Calu3 (cell line): ENCODE data around the gene ZBTB25. TPM values are rescaled to one million over a fixed set of nuclear protein-coding genes. Genes with fewer than 3 reads are reported as not detected.

Experiments
- BruUV-seq: library from RNA; stranded (reverse); fragments of 400-500 nt; replicated peaks from 2 replicates; lab custom pipeline; 2021; lab: Mats Ljungman, UMichigan
- CTCF ChIA-PET: fragments of 300-600 bp; sonication (Branson Sonifier 250); formaldehyde crosslinking; loops from one replicate; lab custom pipeline; 2022; ENCODE audit warnings: antibody characterized with exemption; lab: Charles Lee
- DNase-seq: peaks from one replicate; pipeline ENCODE4 v3.0.0; 2022
- H3K27ac Mint-ChIP-seq: one replicate; pipeline ENCODE4 v1.8.0; 2022; ENCODE audit warnings: mixed read lengths; ENCODE audit not compliant: unreplicated experiment
- H3K27me3 Mint-ChIP-seq: one replicate; pipeline ENCODE4 v1.8.0; 2022; ENCODE audit warnings: mixed read lengths; ENCODE audit not compliant: unreplicated experiment
- H3K36me3 Mint-ChIP-seq: one replicate; pipeline ENCODE4 v1.8.0; 2022; ENCODE audit warnings: mild to moderate bottlenecking, moderate library complexity, mixed read lengths; ENCODE audit not compliant: insufficient read depth, unreplicated experiment
- H3K4me1 Mint-ChIP-seq: one replicate; pipeline ENCODE4 v1.8.0; 2022; ENCODE audit warnings: mild to moderate bottlenecking, low read depth, mixed read lengths; ENCODE audit not compliant: unreplicated experiment
- H3K4me3 Mint-ChIP-seq: one replicate; pipeline ENCODE4 v1.8.0; 2022; ENCODE audit warnings: mild to moderate bottlenecking, low read depth, moderate library complexity, mixed read lengths; ENCODE audit not compliant: unreplicated experiment
- H3K9me3 Mint-ChIP-seq: one replicate; pipeline ENCODE4 v1.8.0; 2022; ENCODE audit warnings: low read depth, mixed read lengths; ENCODE audit not compliant: unreplicated experiment
- CTCF ChIP-seq: fragments of 200-600 bp; IDR thresholded peaks from one replicate; pipeline ENCODE4 v1.8.0; 2022; ENCODE audit warnings: antibody characterized with exemption; ENCODE audit not compliant: unreplicated experiment
- intact Hi-C: fragments of 100-400 bp; cut with micrococcal nuclease; formaldehyde crosslinking; loops from one replicate; pipeline ENCODE4 v1.10.0; 2022; ENCODE audit not compliant: unreplicated experiment
- total RNA-seq: library from RNA; stranded (reverse); gene quantifications from 2 replicates; pipeline ENCODE4 v1.2.3, GENCODE V29; 2022

Gene ZBTB25
- total RNA-seq, 1 experiment from 2014 or later, result 11.3 TPM

- DNase-seq, result no peak
- no TSS peak for BruUV-seq
- TF ChIP-seq CTCF, result no peak
- H3K27ac Mint-ChIP-seq, result no peak overlapping the region
- H3K27me3 Mint-ChIP-seq, result no peaks in the 10 kb centered on the region
- intact Hi-C loops, result no loop called here
- peaks cover 34% of the 10 kb centered on the region for H3K36me3 Mint-ChIP-seq
- H3K4me1 Mint-ChIP-seq, result peaks cover 39% of the 10 kb centered on the region
- H3K4me3 Mint-ChIP-seq, result no peak overlapping the region
- no peaks in the 10 kb centered on the region for H3K9me3 Mint-ChIP-seq
- CTCF ChIA-PET, result interaction anchor here (0.5 to 1.7 kb wide), 2 partner anchors 9 to 124 kb away, joined by 3 to 6 read pairs; no protein-coding TSS in a partner anchor
Measured at GRCh38 chr14:64509036-64509435, 5.4 kb upstream of the ZBTB25 start.

GRCh38 chr14:64508215-64508776 lies 4.7 kb upstream of the ZBTB25 start:
- peaks cover 41% of the 10 kb centered on the region for H3K36me3 Mint-ChIP-seq
- no peak for TF ChIP-seq CTCF
- no peak overlapping the region for H3K4me3 Mint-ChIP-seq
- intact Hi-C loops, result no loop called here
- CTCF ChIA-PET, result no interaction called here
- H3K27ac Mint-ChIP-seq, result no peak overlapping the region
- BruUV-seq, result no TSS peak
- no peak for DNase-seq
- H3K9me3 Mint-ChIP-seq, result no peaks in the 10 kb centered on the region
- no peaks in the 10 kb centered on the region for H3K27me3 Mint-ChIP-seq
- peaks cover 39% of the 10 kb centered on the region for H3K4me1 Mint-ChIP-seq

GRCh38 chr14:64507376-64508156 lies 3.9 kb upstream of the ZBTB25 start:
- peak; percentile 14 for DNase-seq
- BruUV-seq, result no TSS peak
- intact Hi-C loops, result no loop called here
- CTCF ChIA-PET, result no interaction called here
- Mint-ChIP-seq H3K36me3 (peaks cover 48% of the 10 kb centered on the region), H3K9me3 (no peaks in the 10 kb centered on the region), H3K27ac (peak overlapping the region; percentile 27), H3K4me1 (peaks cover 39% of the 10 kb centered on the region), H3K27me3 (no peaks in the 10 kb centered on the region), H3K4me3 (peak overlapping the region; percentile 82)
- no peak for TF ChIP-seq CTCF

GRCh38 chr14:64506721-64507120 lies 3.1 kb upstream of the ZBTB25 start:
- DNase-seq, result no peak

More at GRCh38 chr14:64506721-64507120, 3.1 kb upstream of the ZBTB25 start:
- H3K27me3 Mint-ChIP-seq, result no peaks in the 10 kb centered on the region
- no peak for TF ChIP-seq CTCF
- H3K27ac Mint-ChIP-seq, result peak overlapping the region; percentile 27
- no TSS peak for BruUV-seq
- H3K4me1 Mint-ChIP-seq, result peaks cover 39% of the 10 kb centered on the region
- H3K36me3 Mint-ChIP-seq, result peaks cover 56% of the 10 kb centered on the region
- intact Hi-C loops, result no loop called here
- H3K4me3 Mint-ChIP-seq, result peak overlapping the region; percentile 82
- CTCF ChIA-PET, result no interaction called here
- no peaks in the 10 kb centered on the region for H3K9me3 Mint-ChIP-seq
